Hematopoietic multipotent progenitor cell (in vitro differentiated cells): ENCODE results near the gene CTNNBL1. TPM values are rescaled to one million over a fixed set of nuclear protein-coding genes. Genes with fewer than 3 reads are reported as not detected.
"Not testable (repeated sequence)": the region's sequence is repeated elsewhere in the genome, so short reads cannot be mapped to it uniquely, and the experiment has no call there.

Source experiments
- DNase-seq, 3 donors: peaks; one replicate each; pipeline ENCODE4 v3.0.0-alpha.2; 2011 to 2015; ENCODE audit warnings: low read depth in 2 of 3, low spot score in 2 of 3
- total RNA-seq: library from RNA; depleted of rRNA; stranded (reverse); fragments of >200 nt; gene quantifications from one replicate; pipeline ENCODE4 v1.2.3, GENCODE V29; 2012

Gene CTNNBL1, protein sequence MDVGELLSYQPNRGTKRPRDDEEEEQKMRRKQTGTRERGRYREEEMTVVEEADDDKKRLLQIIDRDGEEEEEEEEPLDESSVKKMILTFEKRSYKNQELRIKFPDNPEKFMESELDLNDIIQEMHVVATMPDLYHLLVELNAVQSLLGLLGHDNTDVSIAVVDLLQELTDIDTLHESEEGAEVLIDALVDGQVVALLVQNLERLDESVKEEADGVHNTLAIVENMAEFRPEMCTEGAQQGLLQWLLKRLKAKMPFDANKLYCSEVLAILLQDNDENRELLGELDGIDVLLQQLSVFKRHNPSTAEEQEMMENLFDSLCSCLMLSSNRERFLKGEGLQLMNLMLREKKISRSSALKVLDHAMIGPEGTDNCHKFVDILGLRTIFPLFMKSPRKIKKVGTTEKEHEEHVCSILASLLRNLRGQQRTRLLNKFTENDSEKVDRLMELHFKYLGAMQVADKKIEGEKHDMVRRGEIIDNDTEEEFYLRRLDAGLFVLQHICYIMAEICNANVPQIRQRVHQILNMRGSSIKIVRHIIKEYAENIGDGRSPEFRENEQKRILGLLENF
- total RNA-seq = 51.2 TPM

DNA sequence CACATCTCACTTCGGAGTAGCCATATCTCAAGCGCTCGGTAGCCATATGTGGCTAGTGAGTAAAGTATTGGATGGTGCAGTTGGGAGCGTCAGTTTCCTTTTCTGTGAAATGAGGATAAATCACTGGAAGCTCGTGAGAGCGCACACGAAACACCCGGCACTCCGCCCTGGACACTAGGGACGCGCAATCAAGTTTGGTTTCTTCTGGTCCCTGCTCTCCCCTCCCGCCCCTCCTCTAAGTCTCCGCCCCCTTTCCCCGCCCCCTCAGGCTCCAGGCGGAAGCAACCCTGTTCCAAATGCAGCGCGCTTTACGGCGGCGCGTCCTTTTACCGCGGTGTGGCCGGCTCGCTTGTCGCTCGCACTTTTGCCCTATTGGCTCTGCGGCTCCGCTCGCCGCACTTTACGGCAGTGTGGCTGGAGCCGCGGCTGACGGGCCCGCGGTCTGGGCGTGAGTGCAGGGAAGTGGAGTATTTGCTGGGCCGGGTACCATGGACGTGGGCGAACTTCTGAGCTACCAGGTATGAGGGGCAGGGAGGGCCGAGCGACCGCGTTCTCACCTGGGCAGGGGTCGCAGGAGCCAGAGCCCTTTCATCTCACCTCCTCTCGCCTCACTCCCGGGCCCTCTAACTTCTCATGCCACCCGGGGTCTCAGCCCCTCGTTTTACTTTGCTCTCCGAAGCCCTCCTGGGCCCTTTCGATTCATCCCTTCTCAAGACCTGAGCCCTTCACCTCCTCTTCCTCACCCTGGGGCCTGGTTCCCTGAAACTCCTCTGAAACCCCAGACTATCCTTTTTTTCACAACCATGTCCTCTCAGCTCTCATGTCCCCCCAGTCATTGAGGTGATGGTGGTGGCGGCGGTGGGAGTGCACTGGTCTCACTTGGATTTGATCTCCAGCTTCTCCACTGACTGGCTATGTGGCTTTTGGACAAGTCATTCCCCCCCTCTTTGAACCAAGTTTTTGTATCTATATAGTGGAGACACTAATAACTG, at the start of gene CTNNBL1:
CTNNBL1 (plus strand) TSS at position 396 of the 992 bp plus-strand sequence; CDS start at position 489, 93 bp downstream.
- DNase-seq = peak; percentile 85 to 98 (median 96)

DNA sequence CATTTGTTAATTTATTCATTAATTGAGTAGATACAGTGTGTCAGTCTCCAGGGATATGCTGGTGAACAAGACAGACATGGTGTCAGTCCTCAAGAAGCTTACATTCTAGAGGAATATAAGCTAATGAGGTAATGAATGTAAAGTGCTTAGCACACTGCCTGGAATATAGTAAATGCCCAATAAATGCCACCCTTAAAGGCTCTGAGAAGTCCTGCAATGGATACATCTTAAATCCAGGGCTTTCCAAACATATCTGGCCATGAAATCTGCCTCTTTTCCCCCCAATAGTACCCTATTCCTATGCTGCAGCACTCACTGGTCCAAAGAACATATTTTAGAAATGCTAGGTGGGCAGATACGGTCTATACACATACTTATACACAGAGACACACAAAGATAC, 49.2 kb upstream of the CTNNBL1 start:
- DNase-seq = no peak

DNA sequence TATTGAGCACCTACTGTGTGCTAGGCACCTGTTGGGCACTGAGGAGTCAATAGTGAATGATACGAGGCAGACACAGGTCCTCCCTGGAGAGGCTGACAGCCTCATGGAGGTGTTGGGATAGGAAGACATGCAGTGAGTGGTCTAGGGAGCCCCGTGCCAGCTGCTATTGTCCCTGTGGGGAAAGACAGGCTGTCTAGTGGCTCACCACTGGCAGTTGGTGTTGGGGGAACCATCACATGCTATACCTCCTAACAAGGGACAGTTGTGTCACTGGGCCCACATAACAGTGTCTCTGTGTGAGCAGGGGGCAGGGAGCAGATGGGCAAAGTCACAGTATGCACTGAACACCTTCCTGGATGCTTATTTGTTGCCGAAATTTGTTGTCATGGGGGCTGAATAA, 45.9 kb upstream of the CTNNBL1 start:
- DNase-seq = no peak

DNA sequence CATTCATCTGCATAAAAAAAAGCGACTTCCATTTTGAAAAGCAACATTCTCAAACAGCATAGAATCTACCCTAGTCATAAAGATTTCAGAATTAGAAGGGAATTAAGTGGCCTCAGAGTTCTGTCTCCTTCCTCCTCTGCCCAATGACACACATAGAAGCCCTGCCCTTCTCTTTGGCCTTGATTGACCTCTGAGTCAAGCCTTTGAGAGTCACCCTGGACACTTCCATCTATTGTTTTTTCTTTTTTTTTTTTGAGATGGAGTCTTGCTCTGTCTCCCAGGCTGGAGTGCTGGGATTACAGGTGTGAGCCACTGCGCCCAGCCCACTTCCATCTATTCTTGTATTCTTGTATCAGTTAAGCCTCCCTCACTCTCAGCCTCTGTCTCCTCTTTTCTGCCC, 44.8 kb upstream of the CTNNBL1 start:
- no peak for DNase-seq

- no peak for DNase-seq
Observed at GRCh38 chr20:37649676-37650370, 44.0 kb upstream of the CTNNBL1 start.

DNA sequence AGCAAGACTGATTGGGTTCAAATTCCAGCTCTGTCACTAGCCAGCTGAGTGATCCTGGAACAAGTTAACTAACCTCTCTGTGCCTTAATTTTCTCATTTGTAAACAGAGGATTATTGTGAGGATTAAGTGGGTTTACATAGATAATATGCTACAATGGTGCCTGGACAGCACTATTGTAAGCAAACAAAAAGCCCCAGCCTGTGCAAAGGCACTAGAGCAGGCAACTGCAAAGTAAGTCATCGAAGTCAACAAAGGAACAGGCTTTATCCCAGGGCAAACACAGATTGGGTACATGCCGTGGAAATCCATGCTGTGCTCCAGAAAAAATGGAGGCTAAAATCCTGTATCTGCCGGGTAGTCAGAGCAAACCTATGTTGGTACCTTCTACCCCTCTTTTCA, 43.2 kb upstream of the CTNNBL1 start:
- no peak for DNase-seq

GRCh38 chr20:37651932-37652331, 41.9 kb upstream of the CTNNBL1 start:
- peak in 2 of 3 donors; percentile 55 to 72 for DNase-seq

GRCh38 chr20:37656945-37657344, 36.9 kb upstream of the CTNNBL1 start:
- no peak for DNase-seq

DNA sequence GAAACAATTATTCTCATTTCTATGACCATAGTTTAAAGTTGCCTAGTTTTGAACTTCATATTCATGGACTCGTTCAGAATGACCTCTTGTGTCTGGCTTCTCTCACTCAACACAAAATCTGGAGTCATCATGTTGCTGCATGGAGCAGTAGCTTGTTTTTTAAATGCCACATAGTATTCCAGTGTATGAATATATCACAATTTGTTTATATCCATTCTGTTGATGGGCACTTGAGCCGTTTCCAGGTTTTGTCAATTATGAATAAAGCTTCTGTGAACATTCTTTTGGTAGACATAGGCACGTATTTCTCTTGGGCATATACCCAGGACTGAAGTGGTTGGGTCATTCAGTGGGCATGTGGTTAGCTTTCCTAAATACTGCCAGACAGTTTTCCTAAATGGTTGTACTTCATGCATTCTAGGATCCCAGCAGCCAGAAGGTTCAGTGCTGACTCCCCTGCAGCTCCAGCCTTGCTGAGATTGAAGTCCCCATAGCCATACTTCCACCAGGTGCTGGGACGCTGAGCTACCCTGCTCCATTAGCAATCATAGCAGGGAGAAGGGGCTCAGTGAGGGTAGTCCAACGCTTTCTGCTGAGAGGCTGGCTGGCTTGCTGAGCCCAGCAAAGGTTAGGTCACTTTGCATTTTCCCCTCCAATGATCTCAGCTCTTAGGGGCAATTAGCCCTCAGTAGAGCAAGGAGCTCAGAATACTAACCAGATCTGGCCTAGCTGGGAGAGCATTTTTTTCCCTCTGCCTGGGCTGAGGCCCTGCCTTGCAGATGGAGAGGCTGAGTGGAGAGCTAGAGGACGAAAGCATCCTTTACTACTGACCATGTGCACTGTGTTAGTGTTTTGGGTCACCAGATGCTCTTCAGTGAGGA, 35.7 kb upstream of the CTNNBL1 start:
- DNase-seq = no peak

- no peak for DNase-seq
Observed at GRCh38 chr20:37661519-37661918, 32.3 kb upstream of the CTNNBL1 start.

GRCh38 chr20:37662308-37662707, 31.5 kb upstream of the CTNNBL1 start:
- no peak for DNase-seq

DNA sequence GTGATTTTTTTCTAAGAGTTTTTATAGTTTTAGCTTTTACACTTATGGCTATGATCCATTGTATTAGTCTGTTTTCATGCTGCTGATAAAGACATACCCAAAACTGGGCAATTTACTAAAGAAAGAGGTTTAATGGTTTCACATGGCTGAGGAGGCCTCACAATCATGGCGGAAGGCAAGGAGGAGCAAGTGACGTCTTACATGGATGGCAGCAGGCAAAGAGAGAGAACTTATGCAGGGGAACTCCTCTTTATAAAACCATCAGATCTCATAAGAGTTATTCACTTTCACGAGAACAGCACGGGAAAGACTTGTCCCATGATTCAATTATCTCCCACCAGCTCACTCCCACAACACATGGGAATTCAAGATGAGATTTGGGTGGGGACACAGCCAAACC, 29.2 kb upstream of the CTNNBL1 start:
- not testable (repeated sequence) for DNase-seq

DNA sequence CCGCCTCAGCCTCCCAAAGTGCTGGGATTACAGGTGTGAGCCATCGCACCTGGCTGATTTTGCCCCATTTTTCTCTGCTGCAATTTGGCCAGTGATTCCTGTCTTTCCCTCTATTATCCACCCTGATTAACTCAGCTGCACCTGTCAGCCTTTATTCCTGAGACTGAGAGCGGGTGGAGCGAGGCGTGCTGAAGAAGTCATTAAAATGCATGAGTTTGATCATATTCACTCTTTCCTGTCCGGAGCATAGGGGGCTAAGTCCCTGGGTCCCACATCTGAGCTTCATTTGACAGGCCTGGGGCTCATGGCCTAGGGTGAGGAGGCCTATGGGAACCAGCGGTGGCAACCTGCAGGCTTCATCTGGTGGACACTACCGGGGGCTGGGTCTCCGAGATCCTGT, 25.7 kb upstream of the CTNNBL1 start:
- DNase-seq = no peak

DNA sequence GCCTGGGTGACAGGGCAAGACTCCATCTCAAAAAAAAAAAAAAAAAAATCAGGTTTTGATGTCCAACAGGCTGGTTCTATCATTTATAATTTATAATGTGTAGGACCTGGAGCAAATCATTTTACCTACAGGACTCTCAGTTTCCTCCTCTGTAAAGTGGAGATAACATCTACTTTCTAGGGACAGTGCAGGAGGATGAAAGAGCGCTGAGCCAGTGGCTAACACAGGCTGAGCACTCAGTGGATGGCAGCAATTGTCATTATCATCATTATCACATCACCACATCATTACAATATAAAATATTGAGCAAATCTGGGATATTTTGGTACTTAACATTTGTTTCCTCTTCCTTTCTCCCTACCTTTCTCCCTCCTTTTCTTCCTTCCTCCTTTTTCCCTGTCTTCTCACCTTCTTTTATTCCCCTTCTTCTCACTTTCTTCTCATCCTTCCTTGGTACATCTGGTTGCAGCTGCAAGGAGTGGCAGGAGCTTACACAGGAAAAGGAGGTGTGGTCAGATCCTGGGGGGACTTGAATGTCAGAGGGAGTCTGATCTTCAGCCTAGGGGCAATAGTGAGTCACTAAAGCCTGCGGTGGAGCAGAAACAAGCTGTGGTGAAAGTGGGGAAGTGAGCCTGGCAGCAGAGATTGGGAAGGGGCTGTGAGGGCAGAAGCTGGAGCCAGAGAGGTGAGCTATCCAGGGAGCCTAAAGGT, 24.6 kb upstream of the CTNNBL1 start:
- peak in 2 of 3 donors; percentile 71 to 76 for DNase-seq

DNA sequence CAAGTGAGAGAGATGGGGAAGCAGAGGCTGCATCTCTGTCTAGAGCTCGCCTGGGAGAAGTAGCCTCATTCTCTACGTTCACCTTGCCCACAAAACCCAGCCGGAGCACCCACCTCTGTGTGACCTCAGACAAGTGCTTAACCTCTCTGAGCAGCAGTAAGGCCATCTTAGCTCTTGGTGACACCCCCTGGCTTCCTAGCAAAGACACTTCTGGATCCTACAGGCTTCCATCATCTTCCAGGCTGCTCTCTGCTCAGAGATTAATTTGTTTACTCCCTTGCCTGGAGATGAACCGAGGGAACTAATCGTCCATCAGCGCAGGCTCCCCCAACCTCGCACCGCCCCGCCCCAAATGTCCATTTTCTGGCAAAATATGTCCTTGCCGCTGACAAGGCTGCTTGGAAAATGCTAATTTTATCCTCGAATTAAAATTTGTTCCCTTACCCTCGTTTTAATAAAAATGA, 24.0 kb upstream of the CTNNBL1 start:
- DNase-seq = no peak

- no peak for DNase-seq
Observed at GRCh38 chr20:37670351-37670791, 23.5 kb upstream of the CTNNBL1 start.

DNA sequence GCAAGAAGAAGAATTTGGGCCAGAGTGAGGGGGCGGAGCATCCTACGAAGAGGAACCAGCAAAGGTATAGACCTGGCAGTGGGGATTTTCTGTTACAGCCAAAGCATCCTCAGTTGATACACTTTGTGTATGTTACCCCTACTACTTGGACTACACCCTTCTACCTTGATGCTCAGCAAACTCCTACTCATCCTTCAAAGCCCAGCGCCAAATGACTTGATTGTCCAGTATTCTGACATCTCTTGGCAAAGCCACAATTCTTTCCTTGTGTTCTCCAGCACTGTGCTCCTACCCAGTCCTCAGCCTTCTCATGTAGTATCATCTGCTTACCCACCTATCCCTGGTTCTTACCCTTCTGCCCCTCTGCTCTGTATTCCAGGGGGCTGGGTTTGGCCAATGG, 21.7 kb upstream of the CTNNBL1 start:
- no peak for DNase-seq

DNA sequence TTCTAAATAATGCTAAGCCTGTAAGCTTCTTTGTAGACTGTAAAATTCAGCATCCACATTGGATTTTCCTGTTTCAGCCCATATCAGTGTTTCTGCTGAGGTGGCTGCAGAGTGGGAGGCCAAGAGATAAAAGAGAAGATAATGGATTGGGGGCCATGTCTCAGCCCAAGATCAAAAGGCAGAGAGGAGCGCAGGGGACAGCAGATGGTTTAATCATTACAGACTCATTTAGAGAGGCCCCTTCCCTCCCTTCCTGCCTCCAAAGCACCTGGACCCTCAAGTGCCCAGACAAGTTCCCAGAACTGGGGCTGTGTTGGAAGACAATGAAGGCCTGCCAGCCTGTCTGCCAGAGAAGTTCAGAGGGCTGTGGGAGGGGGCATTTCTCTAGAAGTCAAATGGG, 20.4 kb upstream of the CTNNBL1 start:
- DNase-seq = no peak

DNA sequence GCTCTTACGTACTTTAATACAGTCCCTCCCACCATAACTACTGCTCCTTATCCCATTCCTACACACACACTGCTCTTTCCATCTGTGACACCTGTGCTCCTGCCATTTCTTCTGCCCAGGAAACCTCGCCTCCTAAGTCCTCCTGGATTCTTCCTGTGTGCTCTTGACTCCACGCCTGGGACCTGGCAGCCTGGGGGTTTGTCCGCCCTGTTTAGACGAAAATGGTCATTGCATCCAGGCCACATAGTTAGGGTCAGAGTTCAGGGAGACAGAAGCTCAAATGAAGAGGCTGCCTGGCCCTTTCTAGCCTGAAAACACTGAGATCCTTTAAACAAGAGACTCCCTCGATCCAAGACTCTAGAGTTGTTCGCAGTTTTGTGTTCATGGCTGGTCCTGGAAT, 17.4 kb upstream of the CTNNBL1 start:
- DNase-seq = no peak
